ENCODE results near the gene CALM3.

CALM3 gene

DNA sequence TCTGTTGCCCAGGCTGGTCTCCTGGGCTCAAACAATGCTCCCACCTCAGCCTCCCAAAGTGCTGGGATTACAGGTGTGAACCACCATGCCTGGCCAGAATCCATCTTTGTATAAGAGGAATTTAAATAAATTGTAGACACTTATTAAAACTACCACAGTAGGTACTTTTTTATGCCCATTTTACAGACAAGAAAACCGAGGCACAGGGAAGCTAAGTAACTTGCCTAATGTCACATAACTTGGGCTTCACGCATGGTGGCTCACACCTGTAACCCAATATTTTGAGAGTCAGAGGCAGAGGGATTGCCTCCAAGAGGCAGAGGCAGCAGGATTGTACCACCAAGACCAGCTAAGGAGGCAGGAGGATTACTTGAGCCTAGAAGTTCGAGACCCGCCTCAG lies 22.7 kb upstream of the CALM3 start:
- no peaks in the 10 kb centered on the region for H3K36me3 ChIP-seq (ENCODE audit: insufficient read depth, low read length)
- no peaks in the 10 kb centered on the region for H3K27me3 ChIP-seq (ENCODE audit: control insufficient read depth in 1 of 2, insufficient read depth in 2 of 2, low read length in 2 of 2)
- H3K4me3 ChIP-seq (ENCODE audit: low read depth in 1 of 2, low read length in 2 of 2) = no peak overlapping the region
- H3K27ac ChIP-seq (ENCODE audit: low read depth, low read length) = no peak overlapping the region
- H3K9ac ChIP-seq (ENCODE audit: low read length) = no peak overlapping the region
- no peaks in the 10 kb centered on the region for H3K4me1 ChIP-seq (ENCODE audit: insufficient read depth, low read length)
- no peaks in the 10 kb centered on the region for H3K9me3 ChIP-seq (ENCODE audit: low read length)

DNA sequence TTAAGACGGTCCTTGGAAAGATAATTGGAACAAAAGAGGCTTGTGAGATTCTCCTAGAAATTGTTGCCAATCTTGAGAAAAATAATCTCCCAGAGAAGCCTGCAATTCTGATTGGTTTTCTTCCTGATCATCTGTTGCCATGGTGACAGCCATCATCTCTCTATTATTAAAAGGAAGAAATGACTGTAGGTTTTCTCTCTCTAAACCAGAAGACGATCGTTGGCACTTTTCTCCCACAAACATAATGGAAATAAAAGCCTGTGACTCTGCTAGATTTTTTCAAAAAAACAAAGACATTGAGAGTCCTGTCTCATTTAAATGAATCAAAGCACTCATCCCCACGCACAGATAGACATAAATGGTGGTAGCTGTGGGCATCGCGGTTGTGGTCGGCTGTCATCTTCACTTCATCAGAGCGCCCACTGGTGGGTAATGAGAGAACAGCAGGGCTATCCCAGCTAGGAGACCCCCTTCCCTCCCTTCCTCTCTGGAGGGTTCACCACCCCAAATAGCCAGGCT lies 21.7 kb upstream of the CALM3 start:
- Histone ChIP-seq H3K27ac (ENCODE audit: low read depth, low read length) (no peak overlapping the region), H3K36me3 (ENCODE audit: insufficient read depth, low read length) (no peaks in the 10 kb centered on the region), H3K9me3 (ENCODE audit: low read length) (no peaks in the 10 kb centered on the region), H3K27me3 (ENCODE audit: control insufficient read depth in 1 of 2, insufficient read depth in 2 of 2, low read length in 2 of 2) (no peaks in the 10 kb centered on the region), H3K4me1 (ENCODE audit: insufficient read depth, low read length) (no peaks in the 10 kb centered on the region), H3K9ac (ENCODE audit: low read length) (no peak overlapping the region), H3K4me3 (ENCODE audit: low read depth in 1 of 2, low read length in 2 of 2) (no peak overlapping the region)

DNA sequence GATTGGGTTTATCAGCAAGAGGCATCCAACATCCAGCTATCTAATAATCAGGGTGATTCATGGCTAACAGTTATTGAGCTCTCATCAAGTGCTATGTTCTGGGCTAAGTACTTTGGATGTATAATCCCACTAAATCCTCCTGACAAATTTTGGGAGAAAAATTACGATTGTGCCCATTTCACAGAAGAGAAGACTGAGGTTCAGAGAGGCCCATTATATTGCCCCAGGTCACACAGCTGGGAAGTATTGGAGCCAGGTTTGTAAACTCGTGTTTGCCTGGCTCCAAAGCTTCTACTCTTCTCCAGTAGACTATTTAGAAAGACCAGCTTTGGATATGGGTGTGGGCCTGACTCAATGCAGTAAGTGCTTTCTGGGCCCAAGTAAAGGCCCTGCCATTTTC lies 20.9 kb upstream of the CALM3 start:
- Histone ChIP-seq H3K4me1 (ENCODE audit: insufficient read depth, low read length) (no peaks in the 10 kb centered on the region), H3K9ac (ENCODE audit: low read length) (no peak overlapping the region), H3K36me3 (ENCODE audit: insufficient read depth, low read length) (no peaks in the 10 kb centered on the region), H3K4me3 (ENCODE audit: low read depth in 1 of 2, low read length in 2 of 2) (no peak overlapping the region), H3K27ac (ENCODE audit: low read depth, low read length) (no peak overlapping the region), H3K27me3 (ENCODE audit: control insufficient read depth in 1 of 2, insufficient read depth in 2 of 2, low read length in 2 of 2) (no peaks in the 10 kb centered on the region), H3K9me3 (ENCODE audit: low read length) (no peaks in the 10 kb centered on the region)

DNA sequence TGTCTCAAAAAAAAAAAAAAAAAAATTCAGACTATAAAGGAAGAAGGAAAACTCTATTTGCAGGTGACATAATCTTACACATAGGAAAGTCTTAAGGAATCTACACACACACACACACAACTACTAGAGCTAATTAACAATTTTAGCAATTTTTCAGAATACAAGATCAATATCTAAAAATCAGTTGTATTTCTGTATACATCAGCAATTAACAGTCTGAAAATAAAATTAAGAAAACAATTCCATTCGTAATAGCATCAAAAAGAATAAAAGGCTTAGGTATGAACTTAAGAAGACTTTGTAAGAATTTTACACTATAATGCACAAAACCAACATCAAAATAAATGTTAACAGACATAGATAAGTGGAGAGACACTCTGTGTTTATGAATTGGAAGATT lies 15.6 kb upstream of the CALM3 start:
- H3K4me1 ChIP-seq (ENCODE audit: insufficient read depth, low read length) = no peaks in the 10 kb centered on the region
- no peak overlapping the region for H3K27ac ChIP-seq (ENCODE audit: low read depth, low read length)
- no peak overlapping the region for H3K4me3 ChIP-seq (ENCODE audit: low read depth in 1 of 2, low read length in 2 of 2)
- H3K36me3 ChIP-seq (ENCODE audit: insufficient read depth, low read length) = no peaks in the 10 kb centered on the region
- H3K27me3 ChIP-seq (ENCODE audit: control insufficient read depth in 1 of 2, insufficient read depth in 2 of 2, low read length in 2 of 2) = no peaks in the 10 kb centered on the region
- H3K9ac ChIP-seq (ENCODE audit: low read length) = no peak overlapping the region
- no peaks in the 10 kb centered on the region for H3K9me3 ChIP-seq (ENCODE audit: low read length)

DNA sequence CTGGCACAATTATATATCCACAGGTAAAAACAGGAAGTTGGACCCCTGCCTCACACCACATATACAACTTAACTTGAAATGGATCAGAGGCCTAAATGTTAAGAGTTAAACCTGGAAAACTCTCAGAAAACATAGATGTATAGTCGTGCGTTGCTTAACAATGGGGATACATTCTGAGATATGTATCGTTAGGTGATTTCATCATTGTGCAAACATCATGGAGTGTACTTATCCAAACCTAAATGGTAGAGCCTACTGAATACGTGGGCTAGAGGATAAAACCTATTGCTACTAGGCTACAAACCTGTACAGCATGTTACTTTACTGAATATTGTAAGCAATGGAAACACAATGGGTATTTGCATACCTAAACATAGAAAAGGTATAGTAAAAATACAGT lies 14.8 kb upstream of the CALM3 start:
- Histone ChIP-seq H3K9me3 (ENCODE audit: low read length) (no peaks in the 10 kb centered on the region), H3K4me3 (ENCODE audit: low read depth in 1 of 2, low read length in 2 of 2) (no peak overlapping the region), H3K9ac (ENCODE audit: low read length) (no peak overlapping the region), H3K36me3 (ENCODE audit: insufficient read depth, low read length) (no peaks in the 10 kb centered on the region), H3K27ac (ENCODE audit: low read depth, low read length) (no peak overlapping the region), H3K27me3 (ENCODE audit: control insufficient read depth in 1 of 2, insufficient read depth in 2 of 2, low read length in 2 of 2) (no peaks in the 10 kb centered on the region), H3K4me1 (ENCODE audit: insufficient read depth, low read length) (no peaks in the 10 kb centered on the region)

DNA sequence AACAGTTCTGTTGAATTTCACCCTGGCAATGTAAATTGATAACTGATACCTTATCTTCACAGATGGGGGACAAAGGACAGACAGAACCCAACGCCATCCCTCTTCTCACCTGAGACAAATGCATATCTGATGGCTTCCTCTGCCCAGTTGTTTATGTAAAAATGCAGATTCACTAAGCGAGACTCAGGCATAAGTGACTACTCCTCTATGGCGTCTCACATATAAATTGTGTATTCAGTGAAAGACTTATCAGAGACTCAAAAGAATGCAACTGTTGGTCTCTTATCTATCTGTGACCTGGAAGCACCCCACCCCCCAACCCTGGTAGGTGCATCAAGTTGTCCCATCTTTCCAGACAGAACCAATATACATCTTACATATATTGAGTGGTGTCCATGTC lies 13.3 kb upstream of the CALM3 start:
- Histone ChIP-seq H3K27ac (ENCODE audit: low read depth, low read length) (no peak overlapping the region), H3K4me3 (ENCODE audit: low read depth in 1 of 2, low read length in 2 of 2) (no peak overlapping the region), H3K27me3 (ENCODE audit: control insufficient read depth in 1 of 2, insufficient read depth in 2 of 2, low read length in 2 of 2) (no peaks in the 10 kb centered on the region), H3K4me1 (ENCODE audit: insufficient read depth, low read length) (no peaks in the 10 kb centered on the region), H3K36me3 (ENCODE audit: insufficient read depth, low read length) (no peaks in the 10 kb centered on the region), H3K9ac (ENCODE audit: low read length) (no peak overlapping the region), H3K9me3 (ENCODE audit: low read length) (no peaks in the 10 kb centered on the region)

DNA sequence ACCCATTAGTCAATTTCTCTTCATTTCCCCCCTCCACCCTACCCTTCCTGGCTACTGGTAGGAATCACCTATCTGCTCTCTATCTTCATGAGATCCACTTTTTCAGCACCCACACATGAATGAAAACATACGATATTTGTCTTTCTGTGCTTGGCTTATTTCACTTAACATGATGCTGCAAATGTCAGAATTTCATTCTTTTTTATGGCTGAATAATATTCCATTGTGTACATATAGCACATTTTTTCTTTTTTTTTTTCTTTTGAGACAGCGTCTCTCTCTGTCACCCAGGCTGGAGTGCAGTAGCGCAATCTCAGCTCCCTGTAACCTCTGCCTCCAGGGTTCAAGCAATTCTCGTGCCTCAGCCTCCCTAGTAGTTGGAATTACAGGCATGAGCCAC lies 9.9 kb upstream of the CALM3 start:
- H3K36me3 ChIP-seq (ENCODE audit: insufficient read depth, low read length) = no peaks in the 10 kb centered on the region
- H3K9ac ChIP-seq (ENCODE audit: low read length) = no peak overlapping the region
- H3K27me3 ChIP-seq (ENCODE audit: control insufficient read depth in 1 of 2, insufficient read depth in 2 of 2, low read length in 2 of 2) = no peaks in the 10 kb centered on the region
- H3K9me3 ChIP-seq (ENCODE audit: low read length) = no peaks in the 10 kb centered on the region
- no peak overlapping the region for H3K27ac ChIP-seq (ENCODE audit: low read depth, low read length)
- H3K4me3 ChIP-seq (ENCODE audit: low read depth in 1 of 2, low read length in 2 of 2) = no peak overlapping the region
- H3K4me1 ChIP-seq (ENCODE audit: insufficient read depth, low read length) = no peaks in the 10 kb centered on the region

DNA sequence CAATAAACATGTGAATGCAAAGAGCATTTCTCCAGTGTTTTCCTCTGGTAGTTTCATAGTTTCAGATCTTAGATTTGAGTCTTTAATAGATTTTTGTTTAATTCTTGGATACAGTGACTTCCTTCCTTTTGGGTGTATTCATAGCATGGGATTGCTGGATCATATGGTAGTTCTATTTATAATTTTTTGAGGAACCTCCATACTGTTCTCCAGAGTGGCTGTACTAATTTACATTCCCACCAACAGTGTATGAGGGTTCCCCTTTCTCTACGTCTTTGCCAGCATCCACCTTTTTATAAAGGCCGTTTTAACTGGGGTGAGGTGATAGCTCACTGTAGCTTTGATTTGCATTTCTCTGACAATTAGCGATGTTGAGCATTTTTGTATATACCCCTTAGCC lies 9.3 kb upstream of the CALM3 start:
- Histone ChIP-seq H3K4me1 (ENCODE audit: insufficient read depth, low read length) (no peaks in the 10 kb centered on the region), H3K9me3 (ENCODE audit: low read length) (no peaks in the 10 kb centered on the region), H3K27me3 (ENCODE audit: control insufficient read depth in 1 of 2, insufficient read depth in 2 of 2, low read length in 2 of 2) (no peaks in the 10 kb centered on the region), H3K9ac (ENCODE audit: low read length) (no peak overlapping the region), H3K4me3 (ENCODE audit: low read depth in 1 of 2, low read length in 2 of 2) (no peak overlapping the region), H3K36me3 (ENCODE audit: insufficient read depth, low read length) (no peaks in the 10 kb centered on the region), H3K27ac (ENCODE audit: low read depth, low read length) (no peak overlapping the region)

DNA sequence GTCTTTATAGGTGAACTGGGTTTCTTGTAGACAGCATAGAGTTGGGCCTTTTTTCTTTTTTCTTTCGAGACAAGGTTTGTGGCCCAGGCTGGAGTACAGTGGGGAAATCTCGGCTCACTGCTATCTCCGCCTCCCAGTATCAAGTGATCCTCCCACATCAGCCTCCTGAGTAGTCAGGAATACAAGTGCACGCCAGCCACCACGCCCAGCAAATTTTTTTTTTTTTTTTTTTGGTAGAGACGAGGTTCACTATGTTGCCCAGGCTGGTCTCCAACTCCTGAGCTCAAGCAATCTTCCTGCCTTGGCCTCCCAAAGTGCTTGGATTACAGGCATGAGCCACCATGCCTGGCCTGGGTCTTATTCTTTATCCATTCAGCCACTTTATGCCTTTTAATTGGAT lies 5.1 kb upstream of the CALM3 start:
- Histone ChIP-seq H3K36me3 (ENCODE audit: insufficient read depth, low read length) (no peaks in the 10 kb centered on the region), H3K27me3 (ENCODE audit: control insufficient read depth in 1 of 2, insufficient read depth in 2 of 2, low read length in 2 of 2) (no peaks in the 10 kb centered on the region), H3K27ac (ENCODE audit: low read depth, low read length) (no peak overlapping the region), H3K9ac (ENCODE audit: low read length) (no peak overlapping the region), H3K4me3 (ENCODE audit: low read depth in 1 of 2, low read length in 2 of 2) (no peak overlapping the region), H3K4me1 (ENCODE audit: insufficient read depth, low read length) (peaks cover 5% of the 10 kb centered on the region), H3K9me3 (ENCODE audit: low read length) (no peaks in the 10 kb centered on the region)

DNA sequence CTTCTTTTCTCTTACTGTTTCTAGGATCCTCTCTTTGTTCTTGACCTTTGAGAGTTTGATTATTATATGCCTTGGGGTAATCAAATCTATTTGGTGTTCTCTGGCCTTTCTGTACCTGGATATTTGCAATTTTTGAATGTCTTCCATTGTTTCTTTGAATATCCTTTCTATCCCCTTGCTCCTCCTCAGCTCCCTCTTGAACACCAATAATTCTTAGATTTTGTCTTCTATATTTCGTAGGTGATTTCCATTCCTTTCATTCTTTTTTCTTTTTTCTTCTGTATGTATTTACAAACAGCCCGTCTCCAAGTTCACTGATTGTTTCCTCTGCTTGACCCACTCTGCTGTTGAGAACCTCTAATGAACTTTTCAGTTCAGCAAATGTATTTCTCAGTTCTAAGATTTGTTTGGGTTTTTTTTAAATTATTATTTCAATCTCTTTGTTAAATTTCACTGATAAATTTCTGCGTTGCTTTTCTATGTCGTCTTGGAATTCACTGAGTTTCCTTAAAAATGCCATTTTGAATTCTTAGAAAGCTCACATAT lies 2.7 kb upstream of the CALM3 start:
- H3K27me3 ChIP-seq (ENCODE audit: control insufficient read depth in 1 of 2, insufficient read depth in 2 of 2, low read length in 2 of 2) = no peaks in the 10 kb centered on the region
- peaks cover 18% of the 10 kb centered on the region for H3K4me1 ChIP-seq (ENCODE audit: insufficient read depth, low read length)
- no peaks in the 10 kb centered on the region for H3K9me3 ChIP-seq (ENCODE audit: low read length)
- no peak overlapping the region for H3K27ac ChIP-seq (ENCODE audit: low read depth, low read length)
- no peak overlapping the region for H3K4me3 ChIP-seq (ENCODE audit: low read depth in 1 of 2, low read length in 2 of 2)
- no peak overlapping the region for H3K9ac ChIP-seq (ENCODE audit: low read length)
- no peaks in the 10 kb centered on the region for H3K36me3 ChIP-seq (ENCODE audit: insufficient read depth, low read length)

DNA sequence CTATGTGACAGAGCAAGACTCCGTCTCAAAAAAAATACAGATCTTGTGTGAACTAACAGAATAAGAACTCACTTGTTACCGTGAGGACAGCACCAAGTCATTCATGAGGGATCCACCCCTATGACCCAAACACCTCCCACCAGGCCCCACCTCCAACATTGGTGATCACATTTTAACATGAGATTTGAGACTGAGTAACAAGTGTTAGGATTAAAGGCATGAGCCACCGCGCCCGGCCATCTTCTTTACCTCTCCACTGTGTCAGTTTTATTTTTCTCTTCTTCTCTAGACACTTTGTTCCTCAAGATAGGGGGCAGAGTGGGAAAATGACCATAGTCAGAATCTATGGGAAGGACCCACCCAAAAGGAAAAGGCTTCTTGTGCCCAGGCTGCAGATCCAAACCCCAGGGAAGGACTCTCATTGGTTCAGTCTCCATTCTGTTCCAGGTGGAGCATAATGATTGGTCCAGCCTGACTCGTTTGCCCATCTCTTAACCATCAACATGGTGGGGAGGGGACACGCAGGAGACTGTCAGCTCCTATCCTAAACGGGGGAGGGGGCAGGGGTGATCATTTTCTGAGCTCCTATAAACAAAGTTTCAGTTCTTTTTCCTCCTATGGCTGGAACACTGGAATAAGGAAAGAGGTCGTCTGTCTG lies 1.3 kb upstream of the CALM3 start:
- Histone ChIP-seq H3K27me3 (ENCODE audit: control insufficient read depth in 1 of 2, insufficient read depth in 2 of 2, low read length in 2 of 2) (no peaks in the 10 kb centered on the region), H3K9me3 (ENCODE audit: low read length) (no peaks in the 10 kb centered on the region), H3K36me3 (ENCODE audit: insufficient read depth, low read length) (no peaks in the 10 kb centered on the region), H3K9ac (ENCODE audit: low read length) (peak overlapping the region; percentile 39), H3K4me1 (ENCODE audit: insufficient read depth, low read length) (peaks cover 32% of the 10 kb centered on the region), H3K27ac (ENCODE audit: low read depth, low read length) (peak overlapping the region; percentile 84), H3K4me3 (ENCODE audit: low read depth in 1 of 2, low read length in 2 of 2) (peak overlapping the region; percentile 60 to 85)
